Mesenchymal stem cell (in vitro differentiated cells and primary cell): ENCODE measurements around the gene MT2A. TPM values are rescaled to one million over a fixed set of nuclear protein-coding genes. Genes with fewer than 3 reads are reported as not detected.

Experiments
- DNase-seq: peaks from one replicate; pipeline ENCODE4 v3.0.0-alpha.2; 2013
- H2AFZ ChIP-seq: one replicate; pipeline ENCODE4 v1.6.1; 2013; ENCODE audit warnings: low read depth, mild to moderate bottlenecking, control low read depth, inconsistent platforms, low read length, moderate library complexity
- H2AK5ac ChIP-seq: 2 replicates; pipeline ENCODE4 v1.6.1; 2013; ENCODE audit warnings: low read length, moderate library complexity, mild to moderate bottlenecking, inconsistent platforms; ENCODE audit not compliant: severe bottlenecking
- H2BK120ac ChIP-seq: one replicate; pipeline ENCODE4 v1.6.1; 2013; ENCODE audit warnings: low read depth, mild to moderate bottlenecking, inconsistent platforms, low read length, moderate library complexity
- H2BK12ac ChIP-seq, 2 experiments: one replicate each; pipeline ENCODE4 v1.6.1; 2013; ENCODE audit warnings: inconsistent platforms in 2 of 2, low read length in 2 of 2, mild to moderate bottlenecking in 2 of 2, moderate library complexity in 2 of 2, control low read depth in 1 of 2
- H2BK15ac ChIP-seq: one replicate; pipeline ENCODE4 v1.6.1; 2013; ENCODE audit warnings: mild to moderate bottlenecking, low read depth, inconsistent platforms; ENCODE audit not compliant: poor library complexity, severe bottlenecking
- H2BK5ac ChIP-seq: 2 replicates; pipeline ENCODE4 v1.6.1; 2013; ENCODE audit warnings: low read depth, mild to moderate bottlenecking, low read length, control low read depth, inconsistent platforms; ENCODE audit not compliant: poor library complexity, severe bottlenecking
- H3K14ac ChIP-seq, 2 experiments: one replicate each; pipeline ENCODE4 v1.6.1; 2013; ENCODE audit warnings: inconsistent platforms in 2 of 2, low read length in 2 of 2, control low read depth in 1 of 2, mild to moderate bottlenecking in 1 of 2, moderate library complexity in 1 of 2
- H3K18ac ChIP-seq, 2 experiments: one replicate each; pipeline ENCODE4 v1.6.1; 2013; ENCODE audit warnings: inconsistent platforms in 2 of 2, low read length in 2 of 2, control low read depth in 1 of 2, low read depth in 1 of 2, mild to moderate bottlenecking in 1 of 2
- H3K23ac ChIP-seq, 2 experiments: one replicate each; pipeline ENCODE4 v1.6.1; 2013; ENCODE audit warnings: inconsistent platforms in 2 of 2, low read length in 2 of 2, mild to moderate bottlenecking in 2 of 2, moderate library complexity in 2 of 2, control low read depth in 1 of 2
- H3K27ac ChIP-seq: 2 replicates; pipeline ENCODE4 v1.5.1; 2013; ENCODE audit warnings: mild to moderate bottlenecking, moderate library complexity, low read length, control low read depth, inconsistent platforms; ENCODE audit not compliant: poor library complexity, severe bottlenecking
- H3K27me3 ChIP-seq, 2 experiments: 2 replicates each; pipeline versions ENCODE4 v1.6.1 to v1.7.0; 2013; ENCODE audit warnings: low read length in 2 of 2, mild to moderate bottlenecking in 2 of 2, moderate library complexity in 2 of 2, control low read depth in 1 of 2, inconsistent platforms in 1 of 2; ENCODE audit not compliant: control insufficient read depth in 1 of 2, insufficient read depth in 1 of 2
- H3K36me3 ChIP-seq, 2 experiments: 2 replicates each; pipeline versions ENCODE4 v1.6.1 to v1.7.0; 2013; ENCODE audit warnings: low read length in 2 of 2, control low read depth in 1 of 2, inconsistent platforms in 1 of 2, low read depth in 1 of 2, mild to moderate bottlenecking in 1 of 2; ENCODE audit not compliant: insufficient read depth in 2 of 2, control insufficient read depth in 1 of 2
- H3K4ac ChIP-seq, 2 experiments: one replicate each; pipeline ENCODE4 v1.6.1; 2013; ENCODE audit warnings: inconsistent platforms in 2 of 2, low read length in 2 of 2, mild to moderate bottlenecking in 2 of 2, moderate library complexity in 2 of 2, control low read depth in 1 of 2, low read depth in 1 of 2
- H3K4me1 ChIP-seq: 2 replicates; pipeline ENCODE4 v1.6.1; 2013; ENCODE audit warnings: low read depth, low read length, control low read depth; ENCODE audit not compliant: control insufficient read depth, insufficient read depth
- H3K4me2 ChIP-seq: 2 replicates; pipeline ENCODE4 v1.6.1; 2013; ENCODE audit warnings: low read length, mild to moderate bottlenecking, inconsistent platforms; ENCODE audit not compliant: poor library complexity, severe bottlenecking
- H3K4me3 ChIP-seq, 2 experiments: 2 replicates each; pipeline versions ENCODE4 v1.5.1 to v1.7.0; 2013; ENCODE audit warnings: low read length in 2 of 2, mild to moderate bottlenecking in 2 of 2, control low read depth in 1 of 2, low read depth in 1 of 2; ENCODE audit not compliant: insufficient read depth in 1 of 2
- H3K79me1 ChIP-seq: replicated peaks from 2 replicates; pipeline ENCODE4 v1.6.1; 2013; ENCODE audit warnings: mild to moderate bottlenecking, control low read depth, low read length, inconsistent platforms; ENCODE audit not compliant: poor library complexity, severe bottlenecking
- H3K9ac ChIP-seq: 2 replicates; pipeline ENCODE4 v1.7.0; 2013; ENCODE audit warnings: mild to moderate bottlenecking, low read length, moderate library complexity
- H3K9me3 ChIP-seq: 2 replicates; pipeline ENCODE4 v1.7.0; 2013; ENCODE audit warnings: mild to moderate bottlenecking, low read length; ENCODE audit not compliant: control insufficient read depth
- H4K8ac ChIP-seq: one replicate; pipeline ENCODE4 v1.6.1; 2013; ENCODE audit warnings: inconsistent platforms, mild to moderate bottlenecking, low read length, moderate library complexity
- H4K91ac ChIP-seq: one replicate; pipeline ENCODE4 v1.6.1; 2013; ENCODE audit warnings: mild to moderate bottlenecking, low read length, inconsistent platforms
- WGBS: methylation state at CpG from one replicate; pipeline ENCODE4 v1.1.7; 2013; ENCODE audit warnings: mixed read lengths; 5-methylcytosine and 5-hydroxymethylcytosine counted together
- polyA plus RNA-seq, 2 experiments: library from polyadenylated mRNA; stranded (reverse); fragments of 200-250 nt; gene quantifications; one replicate each; pipeline ENCODE4 v1.2.3, GENCODE V29; 2013

Gene MT2A
- 1,482 TPM for polyA plus RNA-seq (2013, experiment 1 of 2)
- 1,482 TPM for polyA plus RNA-seq (2013, experiment 2 of 2)

- H3K27ac ChIP-seq: peak within 1 kb of the TSS; percentile 99
- peak within 1 kb of the TSS; percentile 59 to 92 for H3K4me3 ChIP-seq
- peak within 1 kb of the TSS; percentile 88 for H2BK120ac ChIP-seq
- no peaks in the 10 kb centered on the region for H3K9me3 ChIP-seq
- peaks cover 4% of the 10 kb centered on the region for H3K79me1 ChIP-seq
- H3K9ac ChIP-seq: peak within 1 kb of the TSS; percentile 91
- peak within 1 kb of the TSS in 1 of 2 experiments; percentile 98 for H3K14ac ChIP-seq
- peak within 1 kb of the TSS; percentile 99 to 100 for H3K4ac ChIP-seq
- H2BK15ac ChIP-seq: peak within 1 kb of the TSS; percentile 77
- peak within 1 kb of the TSS; percentile 79 for H3K4me2 ChIP-seq
- 5% methylated on average over 57 of the region's 62 CpGs for WGBS
- H2AFZ ChIP-seq: peak within 1 kb of the TSS; percentile 46
- peak within 1 kb of the TSS; percentile 79 for H2BK5ac ChIP-seq
- H4K91ac ChIP-seq: peak within 1 kb of the TSS; percentile 100
- peak; percentile 98 for DNase-seq
- H3K4me1 ChIP-seq: peaks cover 34% of the 10 kb centered on the region
- H3K27me3 ChIP-seq: no peaks in the 10 kb centered on the region
- peak within 1 kb of the TSS; percentile 96 to 100 for H3K18ac ChIP-seq
- H4K8ac ChIP-seq: peak within 1 kb of the TSS; percentile 100
- peak within 1 kb of the TSS; percentile 97 to 99 for H2BK12ac ChIP-seq
- H3K36me3 ChIP-seq: no peaks in the 10 kb centered on the region
- peak within 1 kb of the TSS; percentile 2 to 75 for H3K23ac ChIP-seq
- H2AK5ac ChIP-seq: peak within 1 kb of the TSS; percentile 34
These were observed at the start of gene MT2A for GRCh38 chr16:56608043-56608875. Gene MT2A, plus strand, starts transcription at chr16:56608584. Its CDS starts 72 bp downstream, at chr16:56608656.

DNA sequence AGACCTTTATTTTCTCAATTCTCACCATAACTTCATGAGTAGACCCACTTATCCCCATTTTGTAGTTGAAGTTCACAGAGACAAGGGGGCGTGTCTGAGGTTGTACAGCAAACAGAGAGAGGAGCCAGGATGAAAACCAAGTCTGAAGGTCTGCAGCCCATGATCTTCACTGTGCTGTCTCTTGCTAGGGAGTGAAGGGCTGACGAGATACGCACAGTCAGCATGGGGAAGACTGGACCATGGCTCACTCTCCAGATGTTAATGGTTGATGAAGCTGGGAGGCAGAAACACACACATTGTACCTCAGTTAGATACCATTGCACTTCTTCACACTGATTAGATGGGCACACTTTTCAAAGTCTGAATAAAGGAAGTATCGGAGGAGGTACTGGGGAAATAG lies 49.3 kb upstream of the MT2A start:
- Histone ChIP-seq H2AFZ (no peak overlapping the region), H3K79me1 (no peaks in the 10 kb centered on the region), H2BK120ac (no peak overlapping the region), H3K23ac (no peak overlapping the region), H3K4me3 (no peak overlapping the region), H3K9me3 (no peaks in the 10 kb centered on the region), H2AK5ac (no peak overlapping the region), H2BK15ac (no peak overlapping the region), H4K91ac (no peak overlapping the region), H3K27ac (no peak overlapping the region), H3K9ac (no peak overlapping the region), H4K8ac (no peak overlapping the region), H3K18ac (no peak overlapping the region), H3K36me3 (no peaks in the 10 kb centered on the region), H3K4me2 (no peak overlapping the region), H3K4ac (no peak overlapping the region), H3K14ac (no peak overlapping the region), H2BK5ac (no peak overlapping the region), H2BK12ac (no peak overlapping the region), H3K27me3 (peaks cover 6 to 41% of the 10 kb centered on the region in 2 experiments), H3K4me1 (no peaks in the 10 kb centered on the region)
- 88% methylated on average over 2 of the region's 4 CpGs for WGBS
- DNase-seq: no peak

DNA sequence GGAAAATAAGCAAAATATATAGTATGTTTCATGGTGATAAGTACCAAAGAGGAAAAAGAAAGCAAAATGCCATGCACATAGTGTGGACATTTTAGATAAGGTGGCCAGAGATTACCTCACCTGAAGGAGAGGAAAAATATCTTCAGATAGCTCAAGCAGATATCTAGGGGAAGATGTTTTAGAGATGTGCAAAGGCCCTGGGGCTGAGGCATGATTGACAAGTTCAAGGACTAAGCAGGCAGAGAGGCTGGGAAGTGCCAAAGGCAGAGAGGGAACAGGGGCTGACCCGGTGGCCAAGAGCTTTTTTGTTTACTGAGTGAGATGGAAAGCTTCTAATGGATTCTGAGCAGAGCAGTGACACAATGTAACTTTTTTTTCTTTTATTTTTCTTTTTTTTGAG lies 47.9 kb upstream of the MT2A start:
- peaks cover 10 to 41% of the 10 kb centered on the region in 2 experiments for H3K27me3 ChIP-seq
- H3K79me1 ChIP-seq: no peaks in the 10 kb centered on the region
- no peak overlapping the region for H2BK15ac ChIP-seq
- H3K14ac ChIP-seq: no peak overlapping the region
- H3K9me3 ChIP-seq: no peaks in the 10 kb centered on the region
- H3K4ac ChIP-seq: no peak overlapping the region
- no peak overlapping the region for H3K4me3 ChIP-seq
- H3K36me3 ChIP-seq: no peaks in the 10 kb centered on the region
- H3K9ac ChIP-seq: no peak overlapping the region
- H3K27ac ChIP-seq: no peak overlapping the region
- H3K23ac ChIP-seq: no peak overlapping the region
- H3K18ac ChIP-seq: no peak overlapping the region
- no peaks in the 10 kb centered on the region for H3K4me1 ChIP-seq
- no peak overlapping the region for H2AK5ac ChIP-seq
- H4K91ac ChIP-seq: no peak overlapping the region
- no peak overlapping the region for H3K4me2 ChIP-seq
- no peak overlapping the region for H2BK5ac ChIP-seq
- no peak overlapping the region for H2AFZ ChIP-seq
- no peak overlapping the region for H2BK120ac ChIP-seq
- no peak overlapping the region for H2BK12ac ChIP-seq
- WGBS: 23% methylated on average over 1 of the region's 1 CpG
- no peak overlapping the region for H4K8ac ChIP-seq
- no peak for DNase-seq

DNA sequence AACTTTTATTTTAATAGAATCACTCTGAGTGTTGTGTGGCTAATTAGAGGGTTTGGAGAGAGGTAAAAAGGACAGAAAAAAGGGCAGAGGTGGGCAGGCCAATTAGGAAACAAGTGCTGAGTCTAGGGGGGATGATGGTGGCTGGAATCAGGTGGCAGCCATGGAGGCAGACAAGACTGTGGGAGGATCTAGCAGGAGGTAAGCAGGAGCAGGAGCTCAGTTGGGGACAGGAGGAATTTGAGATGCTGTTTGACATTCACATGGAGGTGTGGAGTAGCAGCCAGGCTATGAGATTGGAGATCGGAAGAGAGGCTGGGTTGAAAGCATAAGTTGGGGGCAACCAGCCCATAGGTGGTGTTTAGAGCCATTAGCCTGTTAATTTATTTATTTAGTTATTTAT lies 47.3 kb upstream of the MT2A start:
- Histone ChIP-seq H3K14ac (no peak overlapping the region), H3K27ac (no peak overlapping the region), H3K18ac (no peak overlapping the region), H3K27me3 (peaks cover 15 to 42% of the 10 kb centered on the region in 2 experiments), H3K79me1 (no peaks in the 10 kb centered on the region), H2BK12ac (no peak overlapping the region), H2BK5ac (no peak overlapping the region), H4K91ac (no peak overlapping the region), H3K9me3 (no peaks in the 10 kb centered on the region), H2AFZ (no peak overlapping the region), H3K4me1 (no peaks in the 10 kb centered on the region), H3K4me2 (no peak overlapping the region), H3K36me3 (no peaks in the 10 kb centered on the region), H3K4me3 (no peak overlapping the region), H2BK15ac (no peak overlapping the region), H3K9ac (no peak overlapping the region), H2BK120ac (no peak overlapping the region), H3K23ac (no peak overlapping the region), H3K4ac (no peak overlapping the region), H2AK5ac (no peak overlapping the region), H4K8ac (no peak overlapping the region)
- 86% methylated on average over 1 of the region's 1 CpG for WGBS
- no peak for DNase-seq
